ENCODE measurements around the gene PLP2. TPM values are rescaled to one million over a fixed set of nuclear protein-coding genes. Genes with fewer than 3 reads are reported as not detected.

The PLP2 gene
- total and polyA plus RNA-seq, 2 experiments from 2014 or later: 62.5 to 209 TPM

DNA sequence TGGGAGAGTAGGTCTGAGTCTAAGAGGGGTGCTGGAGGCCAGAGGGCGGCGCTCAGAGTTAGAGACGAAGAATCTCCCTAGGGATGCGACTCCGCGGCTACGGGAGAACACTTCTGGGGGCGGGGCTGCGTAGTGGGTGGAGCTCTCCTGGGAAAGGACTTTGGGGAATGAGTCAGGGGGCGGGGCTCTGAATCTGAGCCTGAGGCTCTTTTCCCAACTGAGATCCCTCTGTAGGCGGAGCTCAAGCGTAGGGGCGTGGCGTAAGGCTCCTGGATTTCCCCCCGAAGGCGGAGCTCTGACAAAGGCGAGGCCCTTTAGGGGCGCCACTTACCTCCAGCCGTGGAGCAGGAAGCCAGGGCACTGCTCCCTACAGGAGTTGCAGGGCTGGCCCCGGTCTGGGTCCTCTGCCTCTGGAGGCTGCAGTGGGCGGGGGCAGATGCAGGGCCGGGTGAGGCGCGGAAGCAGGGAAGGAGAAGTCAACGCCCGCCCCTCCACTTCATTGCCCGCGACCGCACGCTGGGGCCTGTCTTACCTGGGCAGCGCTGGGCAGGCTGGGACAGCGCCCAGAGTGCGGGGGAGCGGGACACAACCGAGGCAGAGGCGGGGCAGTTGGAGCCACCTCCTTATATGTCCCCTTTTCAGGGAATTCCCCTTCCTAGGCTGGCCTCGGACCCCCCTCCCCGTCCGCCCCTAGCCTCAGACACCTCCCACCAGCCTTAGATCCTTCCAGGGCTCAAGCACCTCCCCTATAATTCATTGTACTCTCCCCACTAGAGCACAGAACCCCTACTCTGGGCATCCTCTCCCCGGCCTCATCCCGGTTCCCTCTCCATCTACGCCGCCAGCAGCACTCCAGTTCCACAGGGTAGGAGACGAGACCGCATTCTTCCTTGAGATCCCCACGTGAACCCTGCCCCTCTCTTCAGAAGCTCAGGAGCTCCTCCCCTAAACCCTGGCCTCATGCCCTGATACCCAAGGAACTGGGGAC, 12.9 kb downstream of the PLP2 start:
- Histone ChIP-seq H3K4me3 (peak overlapping the region; percentile 80), H3K9me2 (ENCODE audit: insufficient read depth) (no peaks in the 10 kb centered on the region), H3K27me3 (replicated peaks; ENCODE audit: insufficient read depth) (no peaks in the 10 kb centered on the region), H3K79me2 (ENCODE audit: insufficient read depth) (peaks cover 11% of the 10 kb centered on the region; the same call in 1 of the 2 replicates), H3K36me3 (ENCODE audit: low read depth) (no peaks in the 10 kb centered on the region; the same call in 1 of the 2 replicates), H3K27ac (no peak overlapping the region), H2AFZ (peak overlapping the region; percentile 45; the same call in 1 of the 2 replicates), H3K4me1 (ENCODE audit: insufficient read depth) (no peaks in the 10 kb centered on the region), H3K9me3 (ENCODE audit: low read depth) (no peaks in the 10 kb centered on the region), H3F3A (ENCODE audit: insufficient read depth) (no peaks in the 10 kb centered on the region), H3K9ac (peak overlapping the region; percentile 81), H4K20me1 (ENCODE audit: insufficient read depth) (no peaks in the 10 kb centered on the region), H3K4me2 (ENCODE audit: unreplicated experiment) (peak overlapping the region; percentile 68)
- in situ Hi-C loops (cut with MboI): no loop called here
- DNase-seq: peak; percentile 92
- 1 to 5% methylated on average over 17 to 20 of the region's 46 CpGs for WGBS, 2 experiments (ENCODE audit: low coverage in 1 of 2, low lambda C conversion rate in 2 of 2, missing lambda C conversion rate in 2 of 2)
- TF ChIP-seq EZH2phosphoT487 (IDR thresholded peaks at IDR 0.05; ENCODE audit: insufficient read depth, low read depth): no peak
- TF ChIP-seq EZH2 (IDR thresholded peaks at IDR 0.05; ENCODE audit: insufficient read depth, poor library complexity, severe bottlenecking): no peak

DNA sequence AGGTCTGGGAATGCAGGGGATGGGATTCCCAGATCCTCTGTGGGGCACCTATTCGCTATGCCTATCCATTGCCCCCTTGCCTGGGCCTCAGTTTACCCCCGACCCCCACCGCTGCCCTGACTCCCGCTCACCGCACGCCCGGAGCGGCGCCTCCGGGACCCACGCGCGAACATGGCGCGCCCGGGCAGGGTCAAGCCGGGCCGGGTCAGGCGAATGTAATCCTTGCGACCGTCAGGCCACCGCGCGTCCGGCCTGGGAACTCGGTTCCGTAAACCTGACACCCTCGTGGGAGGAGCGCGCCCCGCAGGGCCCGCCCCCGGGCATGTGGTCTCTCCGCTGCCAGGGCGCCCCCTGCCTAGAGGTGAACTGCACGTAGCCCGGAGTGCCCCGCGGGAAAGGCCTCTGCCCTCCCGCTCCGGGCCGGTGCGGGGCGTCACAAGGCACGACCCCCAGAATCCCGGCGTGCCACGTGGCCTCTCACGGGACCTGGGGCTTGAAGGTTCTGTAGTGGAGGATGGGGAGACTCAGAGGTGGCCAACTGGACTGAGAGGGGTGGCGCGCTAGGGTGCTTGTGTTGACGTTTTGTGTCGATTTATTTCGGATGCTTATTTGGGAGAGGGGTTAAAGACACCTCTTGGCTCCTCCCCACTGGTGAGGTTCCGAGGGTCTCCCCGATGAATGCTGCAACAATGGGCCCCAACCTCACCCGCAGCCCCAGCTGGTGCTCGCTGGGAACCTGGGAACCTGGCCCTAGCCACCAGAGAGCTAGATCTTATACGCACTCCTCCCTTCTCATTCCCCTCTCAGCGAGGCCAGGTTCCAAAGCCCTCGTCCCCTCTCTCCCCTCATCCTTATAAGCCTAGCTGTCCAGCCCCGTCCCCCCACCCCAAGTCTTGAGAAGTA, 14.7 kb downstream of the PLP2 start, which contains the start of gene PRICKLE3:
PRICKLE3 (minus strand) TSS at position 249 of the 903 bp plus-strand sequence; CDS start at position 173, 76 bp downstream.
- peak within 1 kb of the TSS; percentile 80 for H3K4me3 ChIP-seq
- no peaks in the 10 kb centered on the region for H4K20me1 ChIP-seq (ENCODE audit: insufficient read depth)
- TF ChIP-seq EZH2 (IDR thresholded peaks at IDR 0.05; ENCODE audit: insufficient read depth, poor library complexity, severe bottlenecking) (no peak), EZH2phosphoT487 (IDR thresholded peaks at IDR 0.05; ENCODE audit: insufficient read depth, low read depth) (no peak)
- H3K4me2 ChIP-seq (ENCODE audit: unreplicated experiment): peak within 1 kb of the TSS; percentile 68
- H3K79me2 ChIP-seq (ENCODE audit: insufficient read depth): peaks cover 11% of the 10 kb centered on the region; the same call in 1 of the 2 replicates
- in situ Hi-C loops (cut with MboI): no loop called here
- DNase-seq: peak; percentile 77
- no peaks in the 10 kb centered on the region for H3K4me1 ChIP-seq (ENCODE audit: insufficient read depth)
- no peaks in the 10 kb centered on the region for H3K9me2 ChIP-seq (ENCODE audit: insufficient read depth)
- peak within 1 kb of the TSS; percentile 81 for H3K9ac ChIP-seq
- no peaks in the 10 kb centered on the region for H3K27me3 ChIP-seq (replicated peaks; ENCODE audit: insufficient read depth)
- H3K36me3 ChIP-seq (ENCODE audit: low read depth): no peaks in the 10 kb centered on the region; the same call in 1 of the 2 replicates
- H2AFZ ChIP-seq: peak within 1 kb of the TSS; percentile 78
- no peaks in the 10 kb centered on the region for H3F3A ChIP-seq (ENCODE audit: insufficient read depth)
- 0 to 13% methylated on average over 22 to 32 of the region's 62 CpGs for WGBS, 2 experiments (ENCODE audit: low coverage in 1 of 2, low lambda C conversion rate in 2 of 2, missing lambda C conversion rate in 2 of 2)
- H3K9me3 ChIP-seq (ENCODE audit: low read depth): no peaks in the 10 kb centered on the region
- peak within 1 kb of the TSS; percentile 59 for H3K27ac ChIP-seq

DNA sequence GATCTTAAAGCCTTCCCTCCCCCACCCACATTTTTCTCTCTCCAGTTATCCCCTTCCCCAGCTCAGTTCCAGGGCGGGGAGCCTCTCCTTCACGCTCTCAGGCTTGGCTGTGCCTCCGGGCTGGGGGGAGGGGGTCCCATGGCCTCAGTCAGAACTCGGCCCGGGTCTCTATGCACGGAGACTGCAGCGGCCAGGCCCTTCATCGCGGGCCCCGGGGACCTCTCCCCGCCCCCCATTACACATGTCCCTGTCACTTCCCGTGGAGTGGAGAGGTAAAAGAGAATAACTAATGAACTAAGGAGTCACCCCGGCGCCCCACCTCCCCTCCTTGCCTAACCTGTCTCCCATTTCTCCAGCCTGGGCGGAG, 15.3 kb downstream of the PLP2 start:
- Histone ChIP-seq H2AFZ (no peak overlapping the region; the same call in 1 of the 2 replicates), H3K9me2 (ENCODE audit: insufficient read depth) (no peaks in the 10 kb centered on the region), H4K20me1 (ENCODE audit: insufficient read depth) (no peaks in the 10 kb centered on the region), H3K9me3 (ENCODE audit: low read depth) (no peaks in the 10 kb centered on the region), H3K27ac (no peak overlapping the region), H3K36me3 (ENCODE audit: low read depth) (no peaks in the 10 kb centered on the region; the same call in 1 of the 2 replicates), H3K4me3 (no peak overlapping the region), H3K9ac (no peak overlapping the region), H3K79me2 (ENCODE audit: insufficient read depth) (peaks cover 11% of the 10 kb centered on the region; the same call in 1 of the 2 replicates), H3K4me2 (ENCODE audit: unreplicated experiment) (no peak overlapping the region), H3K27me3 (replicated peaks; ENCODE audit: insufficient read depth) (no peaks in the 10 kb centered on the region), H3K4me1 (ENCODE audit: insufficient read depth) (no peaks in the 10 kb centered on the region), H3F3A (ENCODE audit: insufficient read depth) (no peaks in the 10 kb centered on the region)
- in situ Hi-C loops (cut with MboI): no loop called here
- DNase-seq: no peak
- TF ChIP-seq EZH2phosphoT487 (IDR thresholded peaks at IDR 0.05; ENCODE audit: insufficient read depth, low read depth): no peak
- TF ChIP-seq EZH2 (IDR thresholded peaks at IDR 0.05; ENCODE audit: insufficient read depth, poor library complexity, severe bottlenecking): no peak
- WGBS, 2 experiments (ENCODE audit: low coverage in 1 of 2, low lambda C conversion rate in 2 of 2, missing lambda C conversion rate in 2 of 2): 32 to 43% methylated on average over 6 to 15 of the region's 15 CpGs

DNA sequence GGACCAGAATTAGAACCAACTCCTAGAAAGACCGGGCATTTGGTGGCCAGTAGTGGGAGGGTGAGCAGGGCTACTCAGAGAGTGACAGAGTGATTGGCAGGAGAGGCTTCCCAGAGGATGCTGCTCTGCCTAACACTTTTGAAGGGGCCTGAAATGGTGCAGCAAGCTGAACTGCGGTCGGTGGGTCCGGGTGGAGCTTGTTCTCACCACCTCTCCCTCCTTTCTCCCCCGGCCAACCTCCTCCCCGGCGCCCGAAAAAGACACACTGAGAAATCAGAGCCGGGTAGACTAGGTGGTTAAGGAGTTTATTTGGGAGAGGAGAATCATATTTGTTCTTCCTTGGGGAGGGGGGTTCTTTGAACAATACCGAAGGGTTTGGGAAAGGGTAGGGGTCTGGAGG, 15.8 kb downstream of the PLP2 start:
- H3K9ac ChIP-seq: no peak overlapping the region
- no peaks in the 10 kb centered on the region for H3F3A ChIP-seq (ENCODE audit: insufficient read depth)
- no peaks in the 10 kb centered on the region for H3K4me1 ChIP-seq (ENCODE audit: insufficient read depth)
- H3K4me3 ChIP-seq: no peak overlapping the region
- no peaks in the 10 kb centered on the region for H4K20me1 ChIP-seq (ENCODE audit: insufficient read depth)
- H3K4me2 ChIP-seq (ENCODE audit: unreplicated experiment): no peak overlapping the region
- no peaks in the 10 kb centered on the region for H3K9me2 ChIP-seq (ENCODE audit: insufficient read depth)
- H3K27me3 ChIP-seq (replicated peaks; ENCODE audit: insufficient read depth): no peaks in the 10 kb centered on the region
- WGBS, 2 experiments (ENCODE audit: low coverage in 1 of 2, low lambda C conversion rate in 2 of 2, missing lambda C conversion rate in 2 of 2): 33 to 64% methylated on average over 3 to 10 of the region's 10 CpGs
- DNase-seq: no peak
- H3K9me3 ChIP-seq (ENCODE audit: low read depth): no peaks in the 10 kb centered on the region
- no peak overlapping the region for H3K27ac ChIP-seq
- in situ Hi-C loops (cut with MboI): no loop called here
- no peak for TF ChIP-seq EZH2 (IDR thresholded peaks at IDR 0.05; ENCODE audit: insufficient read depth, poor library complexity, severe bottlenecking)
- no peak for TF ChIP-seq EZH2phosphoT487 (IDR thresholded peaks at IDR 0.05; ENCODE audit: insufficient read depth, low read depth)
- peaks cover 11% of the 10 kb centered on the region; the same call in 1 of the 2 replicates for H3K79me2 ChIP-seq (ENCODE audit: insufficient read depth)
- H2AFZ ChIP-seq: no peak overlapping the region
- H3K36me3 ChIP-seq (ENCODE audit: low read depth): no peaks in the 10 kb centered on the region; the same call in 1 of the 2 replicates

Measured in GM23248 (cell line).